Hindlimb muscle (tissue), 1 donor: ENCODE measurements around the gene SLCO1B3. TPM values are rescaled to one million over a fixed set of nuclear protein-coding genes. Genes with fewer than 3 reads are reported as not detected.
"Not testable (repeated sequence)": the region's sequence is repeated elsewhere in the genome, so short reads cannot be mapped to it uniquely, and the experiment has no call there.

Experiments
- DNase-seq: peaks from one replicate; pipeline ENCODE4 v3.0.0-alpha.2; 2013
- polyA plus RNA-seq: library from polyadenylated mRNA; unstranded; fragments of 120-200 nt; gene quantifications from one replicate; pipeline ENCODE4 v1.2.1, GENCODE V29; 2013; ENCODE audit not compliant: insufficient read length

The SLCO1B3 gene
- not detected for polyA plus RNA-seq

GRCh38 chr12:20810487-20810886, at the start of gene SLCO1B3:
Gene SLCO1B3 (plus strand): TSS chr12:20810705. CDS start chr12:20815739, 5,034 bp downstream.
- no peak for DNase-seq

- no peak for DNase-seq
Measured at GRCh38 chr12:20777420-20777819, 33.1 kb upstream of the SLCO1B3 start.

GRCh38 chr12:20778969-20779368, 31.5 kb upstream of the SLCO1B3 start:
- DNase-seq: no peak

- not testable (repeated sequence) for DNase-seq
Measured at GRCh38 chr12:20779971-20780370, 30.5 kb upstream of the SLCO1B3 start.

GRCh38 chr12:20783796-20784357, 26.6 kb upstream of the SLCO1B3 start:
- DNase-seq: not testable (repeated sequence)

- DNase-seq: no peak
Measured at GRCh38 chr12:20792971-20793370, 17.5 kb upstream of the SLCO1B3 start.

GRCh38 chr12:20798554-20798953, 12.0 kb upstream of the SLCO1B3 start:
- DNase-seq: peak; percentile 24

- DNase-seq: no peak
Measured at GRCh38 chr12:20800160-20800559, 10.3 kb upstream of the SLCO1B3 start.

GRCh38 chr12:20801035-20801434, 9.5 kb upstream of the SLCO1B3 start:
- no peak for DNase-seq

GRCh38 chr12:20805921-20806320, 4.6 kb upstream of the SLCO1B3 start:
- no peak for DNase-seq

- no peak for DNase-seq
Measured at GRCh38 chr12:20807192-20808080, 3.1 kb upstream of the SLCO1B3 start.

- no peak for DNase-seq
Measured at GRCh38 chr12:20808521-20808920, 2.0 kb upstream of the SLCO1B3 start.

- no peak for DNase-seq
Measured at GRCh38 chr12:20815574-20815973, 5.1 kb downstream of the SLCO1B3 start.

- DNase-seq: no peak
Measured at GRCh38 chr12:20822415-20822814, 11.9 kb downstream of the SLCO1B3 start.

- DNase-seq: no peak
Measured at GRCh38 chr12:20822925-20823324, 12.4 kb downstream of the SLCO1B3 start.

- DNase-seq: no peak
Measured at GRCh38 chr12:20829919-20830318, 19.4 kb downstream of the SLCO1B3 start.

- DNase-seq: no peak
Measured at GRCh38 chr12:20830456-20830855, 20.0 kb downstream of the SLCO1B3 start.

GRCh38 chr12:20832911-20833310, 22.4 kb downstream of the SLCO1B3 start:
- DNase-seq: no peak

- no peak for DNase-seq
Measured at GRCh38 chr12:20852649-20853048, 42.1 kb downstream of the SLCO1B3 start.

GRCh38 chr12:20863056-20863455, 52.6 kb downstream of the SLCO1B3 start:
- DNase-seq: no peak

GRCh38 chr12:20865873-20866272, 55.4 kb downstream of the SLCO1B3 start:
- no peak for DNase-seq

GRCh38 chr12:20868277-20868676, 57.8 kb downstream of the SLCO1B3 start:
- no peak for DNase-seq

GRCh38 chr12:20883288-20883687, 72.8 kb downstream of the SLCO1B3 start:
- DNase-seq: no peak

GRCh38 chr12:20885116-20885515, 74.6 kb downstream of the SLCO1B3 start:
- no peak for DNase-seq
